HL-60 (cell line): ENCODE data around the gene MIDN.

ENCODE experiments used
- DNase-seq, 2 experiments: peaks; one replicate each; pipeline ENCODE4 v3.0.0-alpha.2; 2010 to 2020; ENCODE audit warnings: low read depth in 1 of 2, low spot score in 1 of 2
- H3K27ac ChIP-seq: fragments of 250-450 bp; sonication (Bioruptor Pico); replicated peaks from 2 replicates; pipeline ENCODE4 v1.5.1; 2020; ENCODE audit warnings: mild to moderate bottlenecking, moderate library complexity
- H3K27me3 ChIP-seq: fragments of 250-450 bp; sonication (Bioruptor Pico); 2 replicates; pipeline ENCODE4 v1.5.1; 2021; ENCODE audit warnings: mild to moderate bottlenecking, moderate library complexity; ENCODE audit not compliant: insufficient read depth, poor library complexity, severe bottlenecking
- H3K4me3 ChIP-seq: replicated peaks from 2 replicates; pipeline ENCODE4 v1.5.1; 2011; ENCODE audit warnings: mild to moderate bottlenecking, control low read depth, low read length; ENCODE audit not compliant: insufficient read depth
- GABPA ChIP-seq: IDR thresholded peaks from 2 replicates; pipeline ENCODE4 v1.6.1; 2012; ENCODE audit warnings: low read depth
- POLR2AphosphoS5 ChIP-seq: IDR thresholded peaks from 2 replicates; pipeline ENCODE4 v1.6.1; 2012; ENCODE audit warnings: low read depth
- SPI1 ChIP-seq: IDR thresholded peaks from 2 replicates; pipeline ENCODE4 v1.6.1; 2012; ENCODE audit warnings: low read depth, mild to moderate bottlenecking, borderline replicate concordance
- TF ChIP-seq, protein P1 (sequence below): IDR thresholded peaks from one replicate; pipeline ENCODE4 v1.5.1; 2011; ENCODE audit warnings: low read length, control low read depth, inconsistent platforms; ENCODE audit not compliant: insufficient read depth
- TF ChIP-seq, protein P2 (sequence below): IDR thresholded peaks from 2 replicates; pipeline ENCODE4 v1.6.1; 2012; ENCODE audit warnings: low read depth; ENCODE audit not compliant: insufficient replicate concordance

Gene MIDN

DNA sequence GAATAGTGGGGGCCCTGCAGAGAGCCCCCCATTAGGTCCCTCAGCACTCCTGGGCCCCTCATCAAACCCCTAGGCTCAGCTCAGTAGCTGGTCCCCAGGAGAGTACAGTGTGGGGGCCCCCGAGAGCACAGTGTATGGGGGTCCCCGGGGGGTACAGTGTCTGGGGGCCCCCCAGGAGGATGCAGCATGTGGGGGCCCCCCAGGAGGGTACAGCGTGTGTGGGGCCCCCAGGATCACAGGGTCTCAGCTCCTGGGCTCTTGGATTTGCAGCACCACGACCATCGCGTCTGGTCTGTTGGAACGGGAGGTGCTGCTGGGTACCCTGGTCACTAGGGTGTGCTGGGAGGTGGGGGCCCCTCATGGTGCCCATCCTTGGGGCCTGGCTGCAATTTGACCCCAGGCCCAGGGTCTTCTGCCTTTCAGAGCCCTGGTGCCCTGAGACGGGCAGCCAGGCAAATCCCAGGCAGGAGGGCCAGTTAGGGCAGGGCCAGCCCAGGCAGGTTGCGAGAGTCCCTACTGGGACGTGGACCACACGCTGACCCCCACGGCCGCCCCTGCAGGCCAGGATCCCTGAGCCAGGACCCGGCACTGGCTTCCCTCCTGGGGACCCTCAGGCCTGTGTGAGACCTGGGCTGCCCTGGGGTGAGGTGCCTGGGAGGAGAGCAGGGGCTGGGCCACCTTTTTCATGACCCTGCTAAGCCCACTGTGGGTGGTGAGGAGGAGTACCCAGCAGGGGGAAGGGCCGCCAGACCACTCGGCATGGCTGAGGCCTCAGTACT lies 24.1 kb upstream of the MIDN start:
- Histone ChIP-seq H3K27ac (no peak overlapping the region), H3K4me3 (no peak overlapping the region), H3K27me3 (no peaks in the 10 kb centered on the region)
- TF ChIP-seq, protein P1, sequence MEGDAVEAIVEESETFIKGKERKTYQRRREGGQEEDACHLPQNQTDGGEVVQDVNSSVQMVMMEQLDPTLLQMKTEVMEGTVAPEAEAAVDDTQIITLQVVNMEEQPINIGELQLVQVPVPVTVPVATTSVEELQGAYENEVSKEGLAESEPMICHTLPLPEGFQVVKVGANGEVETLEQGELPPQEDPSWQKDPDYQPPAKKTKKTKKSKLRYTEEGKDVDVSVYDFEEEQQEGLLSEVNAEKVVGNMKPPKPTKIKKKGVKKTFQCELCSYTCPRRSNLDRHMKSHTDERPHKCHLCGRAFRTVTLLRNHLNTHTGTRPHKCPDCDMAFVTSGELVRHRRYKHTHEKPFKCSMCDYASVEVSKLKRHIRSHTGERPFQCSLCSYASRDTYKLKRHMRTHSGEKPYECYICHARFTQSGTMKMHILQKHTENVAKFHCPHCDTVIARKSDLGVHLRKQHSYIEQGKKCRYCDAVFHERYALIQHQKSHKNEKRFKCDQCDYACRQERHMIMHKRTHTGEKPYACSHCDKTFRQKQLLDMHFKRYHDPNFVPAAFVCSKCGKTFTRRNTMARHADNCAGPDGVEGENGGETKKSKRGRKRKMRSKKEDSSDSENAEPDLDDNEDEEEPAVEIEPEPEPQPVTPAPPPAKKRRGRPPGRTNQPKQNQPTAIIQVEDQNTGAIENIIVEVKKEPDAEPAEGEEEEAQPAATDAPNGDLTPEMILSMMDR = no peak
- TF ChIP-seq, protein P2, sequence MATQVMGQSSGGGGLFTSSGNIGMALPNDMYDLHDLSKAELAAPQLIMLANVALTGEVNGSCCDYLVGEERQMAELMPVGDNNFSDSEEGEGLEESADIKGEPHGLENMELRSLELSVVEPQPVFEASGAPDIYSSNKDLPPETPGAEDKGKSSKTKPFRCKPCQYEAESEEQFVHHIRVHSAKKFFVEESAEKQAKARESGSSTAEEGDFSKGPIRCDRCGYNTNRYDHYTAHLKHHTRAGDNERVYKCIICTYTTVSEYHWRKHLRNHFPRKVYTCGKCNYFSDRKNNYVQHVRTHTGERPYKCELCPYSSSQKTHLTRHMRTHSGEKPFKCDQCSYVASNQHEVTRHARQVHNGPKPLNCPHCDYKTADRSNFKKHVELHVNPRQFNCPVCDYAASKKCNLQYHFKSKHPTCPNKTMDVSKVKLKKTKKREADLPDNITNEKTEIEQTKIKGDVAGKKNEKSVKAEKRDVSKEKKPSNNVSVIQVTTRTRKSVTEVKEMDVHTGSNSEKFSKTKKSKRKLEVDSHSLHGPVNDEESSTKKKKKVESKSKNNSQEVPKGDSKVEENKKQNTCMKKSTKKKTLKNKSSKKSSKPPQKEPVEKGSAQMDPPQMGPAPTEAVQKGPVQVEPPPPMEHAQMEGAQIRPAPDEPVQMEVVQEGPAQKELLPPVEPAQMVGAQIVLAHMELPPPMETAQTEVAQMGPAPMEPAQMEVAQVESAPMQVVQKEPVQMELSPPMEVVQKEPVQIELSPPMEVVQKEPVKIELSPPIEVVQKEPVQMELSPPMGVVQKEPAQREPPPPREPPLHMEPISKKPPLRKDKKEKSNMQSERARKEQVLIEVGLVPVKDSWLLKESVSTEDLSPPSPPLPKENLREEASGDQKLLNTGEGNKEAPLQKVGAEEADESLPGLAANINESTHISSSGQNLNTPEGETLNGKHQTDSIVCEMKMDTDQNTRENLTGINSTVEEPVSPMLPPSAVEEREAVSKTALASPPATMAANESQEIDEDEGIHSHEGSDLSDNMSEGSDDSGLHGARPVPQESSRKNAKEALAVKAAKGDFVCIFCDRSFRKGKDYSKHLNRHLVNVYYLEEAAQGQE = no peak
- no peak for TF ChIP-seq GABPA
- no peak for TF ChIP-seq SPI1
- no peak for TF ChIP-seq POLR2AphosphoS5
- DNase-seq = no peak

DNA sequence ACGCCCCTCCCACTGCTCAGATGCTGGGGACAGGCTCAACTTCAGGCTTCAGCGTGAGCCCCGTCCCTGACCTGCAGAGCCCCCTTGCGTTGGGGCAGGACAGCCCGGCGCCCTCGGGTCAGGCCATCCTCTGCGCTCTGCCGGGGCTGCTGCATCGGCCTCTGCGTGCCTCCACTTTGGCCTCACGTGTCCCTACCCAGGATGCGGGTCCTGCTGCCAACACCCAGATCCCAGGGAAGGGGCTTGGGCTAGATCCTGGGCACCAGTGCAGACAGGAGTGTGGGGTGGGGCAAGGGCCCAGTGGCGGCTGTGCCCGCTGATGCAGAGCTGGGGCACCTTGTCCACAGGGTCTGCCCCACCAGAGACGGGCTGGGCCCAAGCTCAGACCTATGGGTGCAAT lies 23.5 kb upstream of the MIDN start:
- no peak overlapping the region for H3K4me3 ChIP-seq
- H3K27me3 ChIP-seq = no peaks in the 10 kb centered on the region
- TF ChIP-seq POLR2AphosphoS5 (no peak), SPI1 (no peak), GABPA (no peak)
- TF ChIP-seq, protein P2 = no peak
- TF ChIP-seq, protein P1 = no peak
- H3K27ac ChIP-seq = no peak overlapping the region
- DNase-seq = no peak

DNA sequence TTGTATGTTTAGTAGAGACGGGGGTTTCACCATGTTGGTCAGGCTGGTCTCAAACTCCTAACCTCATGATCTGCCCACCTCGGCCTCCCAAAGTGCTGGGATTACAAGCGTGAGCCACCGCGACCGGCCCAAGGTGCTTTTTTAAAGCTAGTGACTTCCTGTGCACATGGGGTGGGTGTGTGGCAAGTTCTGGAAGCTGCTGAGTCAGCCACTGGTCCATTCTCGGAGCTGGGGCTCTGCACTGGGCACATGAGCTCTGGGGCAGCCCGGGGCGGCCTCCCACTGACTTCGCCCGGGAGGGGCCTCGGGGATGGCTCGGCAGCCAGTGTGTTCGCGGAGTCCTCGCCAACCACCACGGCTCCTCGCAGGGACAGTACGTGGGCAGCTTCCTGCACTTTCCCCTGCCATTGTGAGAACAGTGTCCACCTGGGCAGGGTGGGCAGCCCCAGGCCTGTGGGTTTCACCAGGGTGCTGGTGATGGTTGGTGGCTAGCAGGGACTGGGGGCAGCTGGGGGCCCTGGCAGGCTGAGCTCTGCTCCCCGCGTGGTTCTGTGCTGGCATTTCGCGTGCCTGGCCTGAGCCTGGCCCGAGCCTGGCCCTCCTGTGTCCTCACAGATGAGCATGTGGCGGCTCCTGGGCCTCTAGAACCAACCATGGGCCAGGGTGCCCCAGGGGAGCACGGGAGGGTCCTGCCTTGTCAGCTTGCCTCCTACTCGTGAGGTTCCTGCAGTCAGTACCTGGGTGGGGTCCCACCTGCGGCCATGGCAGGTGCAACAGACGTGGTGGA lies 22.8 kb upstream of the MIDN start:
- DNase-seq = no peak
- H3K4me3 ChIP-seq = no peak overlapping the region
- H3K27me3 ChIP-seq = no peaks in the 10 kb centered on the region
- H3K27ac ChIP-seq = no peak overlapping the region
- TF ChIP-seq, protein P2 = no peak
- TF ChIP-seq, protein P1 = no peak
- TF ChIP-seq SPI1 = no peak
- no peak for TF ChIP-seq GABPA
- no peak for TF ChIP-seq POLR2AphosphoS5
